Ovary (tissue), 3 donors: ENCODE results near the gene ZNF557.

ENCODE experiments used
- EP300 ChIP-seq: sonication (generic); formaldehyde crosslinking; IDR thresholded peaks from one replicate; pipeline ENCODE4 v1.6.1; 2017; ENCODE audit warnings: antibody characterized with exemption
- POLR2A ChIP-seq: fragments of 450-650 bp; IDR thresholded peaks from one replicate; pipeline ENCODE4 v1.6.1; 2017; ENCODE audit warnings: antibody characterized with exemption, mild to moderate bottlenecking, moderate library complexity
- TF ChIP-seq, protein P1 (sequence below), 3 donors: fragments of 450-650 bp in 2 of 3; fragments of 200-600 bp in 1 of 3; IDR thresholded peaks; one replicate each; pipeline versions ENCODE4 v1.5.1 to v1.8.0; 2016 to 2022; ENCODE audit warnings: antibody characterized with exemption in 3 of 3, mild to moderate bottlenecking in 1 of 3
- donor health status: DM: no; HTN: no; CAD: no.

DNA sequence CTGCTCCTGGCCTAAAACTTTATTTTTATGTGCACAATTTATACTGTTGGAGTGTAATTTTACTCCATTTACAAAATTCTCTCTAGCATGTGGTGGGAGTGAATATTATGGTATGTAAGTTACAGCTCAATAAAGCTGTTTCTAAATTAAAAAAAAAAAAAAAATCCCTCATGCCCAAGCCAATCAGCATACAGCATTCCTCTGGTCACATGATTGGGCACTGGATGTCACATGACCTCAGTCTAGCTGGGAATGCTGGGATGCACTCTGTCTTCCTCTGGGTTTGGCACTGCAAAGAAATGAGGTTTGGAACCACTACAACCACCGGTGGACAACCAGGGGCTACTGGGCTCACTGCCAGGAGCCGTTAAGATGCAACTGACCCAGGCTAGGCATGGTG, 67.6 kb downstream of the ZNF557 start:
- TF ChIP-seq, protein P1, sequence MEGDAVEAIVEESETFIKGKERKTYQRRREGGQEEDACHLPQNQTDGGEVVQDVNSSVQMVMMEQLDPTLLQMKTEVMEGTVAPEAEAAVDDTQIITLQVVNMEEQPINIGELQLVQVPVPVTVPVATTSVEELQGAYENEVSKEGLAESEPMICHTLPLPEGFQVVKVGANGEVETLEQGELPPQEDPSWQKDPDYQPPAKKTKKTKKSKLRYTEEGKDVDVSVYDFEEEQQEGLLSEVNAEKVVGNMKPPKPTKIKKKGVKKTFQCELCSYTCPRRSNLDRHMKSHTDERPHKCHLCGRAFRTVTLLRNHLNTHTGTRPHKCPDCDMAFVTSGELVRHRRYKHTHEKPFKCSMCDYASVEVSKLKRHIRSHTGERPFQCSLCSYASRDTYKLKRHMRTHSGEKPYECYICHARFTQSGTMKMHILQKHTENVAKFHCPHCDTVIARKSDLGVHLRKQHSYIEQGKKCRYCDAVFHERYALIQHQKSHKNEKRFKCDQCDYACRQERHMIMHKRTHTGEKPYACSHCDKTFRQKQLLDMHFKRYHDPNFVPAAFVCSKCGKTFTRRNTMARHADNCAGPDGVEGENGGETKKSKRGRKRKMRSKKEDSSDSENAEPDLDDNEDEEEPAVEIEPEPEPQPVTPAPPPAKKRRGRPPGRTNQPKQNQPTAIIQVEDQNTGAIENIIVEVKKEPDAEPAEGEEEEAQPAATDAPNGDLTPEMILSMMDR (IDR thresholded peaks at IDR 0.05), result no peak
- TF ChIP-seq EP300 (no peak), POLR2A (no peak)
